NCI-H2171 treated with DMSO at 0.1 percent for 48 hours (cell line): ENCODE results near the gene EML3.
A peak's percentile ranks its signal among the peaks of the same experiment; 100 is the strongest.
"Not testable (repeated sequence)": the region's sequence is repeated elsewhere in the genome, so short reads cannot be mapped to it uniquely, and the experiment has no call there.

Source experiments
- DNase-seq: peaks from one replicate; lab custom pipeline; 2025; lab: John Stamatoyannopoulos, UW

EML3 gene

GRCh38 chr11:62612366-62613290 lies at the start of gene EML3, which contains the start of gene ROM1:
Gene EML3 (minus strand): TSS chr11:62612775. CDS start chr11:62612457, 318 bp downstream.
Gene ROM1 (plus strand): TSS chr11:62613257. CDS start chr11:62613282, 25 bp downstream.
- peak; percentile 41 for DNase-seq

- no peak for DNase-seq
Measured at GRCh38 chr11:62656796-62657429, 44.3 kb upstream of the EML3 start.

- DNase-seq: no peak
Measured at GRCh38 chr11:62654297-62654696, 41.7 kb upstream of the EML3 start.

- DNase-seq: no peak
Measured at GRCh38 chr11:62652161-62653006, 39.8 kb upstream of the EML3 start.

- not testable (repeated sequence) for DNase-seq
Measured at GRCh38 chr11:62650283-62650682, 37.7 kb upstream of the EML3 start.

- DNase-seq: no peak
Measured at GRCh38 chr11:62649486-62649885, 36.9 kb upstream of the EML3 start.

- no peak for DNase-seq
Measured at GRCh38 chr11:62648967-62649364, 36.4 kb upstream of the EML3 start.

GRCh38 chr11:62648185-62648966 lies 35.8 kb upstream of the EML3 start:
- no peak for DNase-seq

GRCh38 chr11:62647609-62648005 lies 35.0 kb upstream of the EML3 start:
- DNase-seq: no peak

GRCh38 chr11:62646825-62647608 lies 34.4 kb upstream of the EML3 start:
- DNase-seq: no peak

GRCh38 chr11:62645946-62646824 lies 33.6 kb upstream of the EML3 start, which contains the start of gene GANAB:
Gene GANAB (minus strand): TSS chr11:62646613. CDS start chr11:62646599, 14 bp downstream.
- peak; percentile 97 for DNase-seq

- no peak for DNase-seq
Measured at GRCh38 chr11:62645671-62645945, 33.0 kb upstream of the EML3 start.

- no peak for DNase-seq
Measured at GRCh38 chr11:62644220-62644619, 31.6 kb upstream of the EML3 start.

GRCh38 chr11:62632492-62632891 lies 19.9 kb upstream of the EML3 start:
- no peak for DNase-seq

- DNase-seq: no peak
Measured at GRCh38 chr11:62627713-62628112, 15.1 kb upstream of the EML3 start.

GRCh38 chr11:62622476-62623089 lies 10.0 kb upstream of the EML3 start:
- DNase-seq: no peak

GRCh38 chr11:62621567-62622470 lies 9.2 kb upstream of the EML3 start, which contains the start of gene B3GAT3:
Gene B3GAT3 (minus strand): TSS chr11:62621986. CDS start chr11:62621947, 39 bp downstream.
- peak; percentile 96 for DNase-seq

- no peak for DNase-seq
Measured at GRCh38 chr11:62621027-62621566, 8.5 kb upstream of the EML3 start.
